T-helper 1 cell treated with Interleukin-12 subunit alpha and Interleukin-12 subunit beta and Interleukin-4 antibody, amounts not matched to agents 30 ng/mL and 1 ng/mL, for 36 hours (primary cell): ENCODE measurements around the gene DHX15. TPM values are rescaled to one million over a fixed set of nuclear protein-coding genes. Genes with fewer than 3 reads are reported as not detected.

Source experiments
- intact Hi-C: fragments of 100-400 bp; cut with micrococcal nuclease; formaldehyde crosslinking; loops from one replicate; pipeline ENCODE4 v1.15.1; 2024
- total RNA-seq: library from RNA; stranded (reverse); gene quantifications from 2 replicates; pipeline ENCODE4 v1.2.3, GENCODE V29; 2022

Gene DHX15
- total RNA-seq, 1 donor from 2014 or later = 191 TPM

DNA sequence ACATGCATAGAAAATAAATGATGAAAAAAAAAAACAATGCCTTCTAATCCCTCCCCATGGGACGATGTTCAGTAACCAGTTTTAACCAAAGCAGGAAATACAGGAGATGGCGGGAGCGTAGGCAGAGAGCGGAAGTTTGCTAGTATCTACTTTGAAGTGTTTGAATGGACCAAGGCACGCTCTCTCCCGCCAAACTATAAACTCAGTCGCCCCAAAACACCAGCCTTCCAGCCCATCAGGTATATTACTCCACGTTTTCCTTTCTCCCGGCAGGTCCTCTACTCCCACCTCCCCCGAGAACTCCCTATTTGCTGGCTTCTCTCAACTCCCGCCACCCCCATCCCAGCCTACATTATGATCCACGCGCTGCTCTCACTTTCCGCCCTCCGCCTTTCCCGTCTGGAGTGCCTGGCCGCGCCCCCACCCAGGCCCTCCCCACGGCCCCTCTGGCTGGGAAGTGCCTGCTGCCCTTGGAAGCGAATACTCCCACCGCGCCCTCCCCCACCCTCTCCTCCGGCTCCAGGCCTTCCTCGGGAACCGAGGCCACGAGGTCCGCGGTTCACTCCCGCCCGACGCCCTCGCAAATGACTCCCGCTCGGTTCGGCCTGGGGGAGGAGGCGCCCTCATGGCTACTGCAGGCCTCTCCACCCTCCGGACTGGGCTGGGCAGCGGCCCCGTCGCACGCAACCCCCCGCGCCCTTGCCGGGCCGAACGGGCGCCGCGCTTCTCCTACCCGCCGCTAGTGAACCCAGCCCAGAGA is 723 bp downstream of the DHX15 start:
- intact Hi-C loops = loop anchor here (1.0 to 5.0 kb wide), 13 partner anchors 9 to 1739 kb away; partner anchors contain the start of genes ANAPC4, RBPJ, SEL1L3 and SEPSECS

DNA sequence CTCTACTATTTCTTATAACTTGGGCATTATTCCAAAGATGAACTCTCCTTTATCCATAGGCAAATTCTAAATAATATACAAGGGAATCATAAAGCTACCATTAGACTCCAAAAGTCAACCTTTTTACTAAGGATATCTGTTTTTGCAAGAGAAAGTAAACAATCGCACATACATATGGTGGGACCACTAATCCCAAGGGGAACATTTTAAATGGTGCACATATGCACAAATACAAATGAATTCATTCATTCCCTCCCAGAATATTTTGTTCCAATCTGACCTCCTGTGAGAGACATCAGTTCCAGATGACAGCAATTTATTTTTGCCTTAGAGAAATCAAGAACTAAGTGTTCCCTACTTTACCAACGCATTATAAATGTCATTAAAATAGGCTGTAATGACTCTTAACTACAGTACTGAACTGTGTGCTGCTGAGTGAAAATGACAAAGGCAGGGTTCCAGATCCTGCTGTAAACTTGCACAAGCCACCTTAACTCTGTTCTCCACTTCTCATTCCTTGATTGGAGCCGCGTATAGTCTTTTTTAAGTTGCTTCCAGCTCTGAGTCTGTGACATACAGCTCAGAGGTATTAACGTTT is 2.0 kb downstream of the DHX15 start:
- intact Hi-C loops = loop anchor here (2.0 to 5.0 kb wide), 5 partner anchors 14 to 1740 kb away; partner anchors contain the start of genes RBPJ and SEL1L3

DNA sequence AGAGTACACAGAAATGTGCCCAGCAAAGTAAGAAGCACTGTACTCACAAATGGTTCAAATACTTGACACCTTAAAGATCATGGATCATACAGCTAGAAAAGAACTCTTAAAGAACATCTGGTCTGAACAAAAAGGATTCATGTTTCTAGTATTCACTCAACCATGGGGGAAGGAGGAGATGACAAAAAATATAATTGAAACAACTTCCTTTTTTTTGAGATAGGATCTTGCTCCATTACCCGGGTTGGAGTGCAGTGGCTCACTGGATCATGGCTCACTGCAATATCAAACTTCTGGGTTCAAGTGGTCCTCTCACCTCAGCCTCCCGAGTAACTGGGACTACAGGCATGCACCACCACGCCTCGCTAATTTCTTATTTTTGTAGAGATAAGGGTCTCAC is 6.0 kb downstream of the DHX15 start:
- intact Hi-C loops = no loop called here

DNA sequence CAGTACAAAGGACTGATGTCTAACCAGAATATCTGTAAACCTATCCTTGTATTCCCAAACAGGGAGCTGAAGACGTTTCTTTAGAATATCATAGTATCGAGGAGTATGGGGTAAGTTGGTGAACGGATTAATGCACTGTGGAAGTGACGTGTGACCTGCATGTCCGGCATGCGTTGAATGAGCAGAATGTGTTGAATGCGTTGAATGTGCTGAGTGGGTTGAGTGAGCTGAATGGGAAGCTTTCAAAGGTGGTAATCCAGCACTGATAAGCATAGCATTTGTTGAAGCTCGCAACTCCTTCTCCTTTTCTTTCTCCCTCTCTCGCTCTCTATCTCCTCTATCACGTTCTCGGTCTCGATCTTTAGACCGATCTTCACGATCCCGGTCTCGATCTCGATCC is 8.1 kb downstream of the DHX15 start:
- intact Hi-C loops = no loop called here

DNA sequence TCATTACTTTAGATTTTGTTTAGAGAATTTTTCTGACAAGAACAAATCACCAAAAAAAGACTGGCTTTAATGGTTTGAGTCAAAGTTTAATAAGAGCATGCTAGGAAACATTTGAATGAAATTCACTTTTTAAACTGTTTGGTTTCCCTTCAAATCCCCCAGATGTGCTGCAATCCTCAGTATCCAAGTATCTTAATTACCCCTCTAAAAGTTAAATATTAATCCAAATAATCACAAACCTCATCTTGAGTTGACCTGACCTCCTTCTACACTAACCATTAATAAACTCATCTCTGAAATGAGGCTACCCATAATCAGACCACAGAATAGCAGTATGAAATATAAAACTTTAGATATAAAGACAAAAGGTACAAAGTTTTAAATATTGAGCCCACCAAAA is 10.1 kb downstream of the DHX15 start:
- intact Hi-C loops = loop anchor here (1.0 kb wide), 1 partner anchor 9 kb away; no protein-coding TSS in a partner anchor

DNA sequence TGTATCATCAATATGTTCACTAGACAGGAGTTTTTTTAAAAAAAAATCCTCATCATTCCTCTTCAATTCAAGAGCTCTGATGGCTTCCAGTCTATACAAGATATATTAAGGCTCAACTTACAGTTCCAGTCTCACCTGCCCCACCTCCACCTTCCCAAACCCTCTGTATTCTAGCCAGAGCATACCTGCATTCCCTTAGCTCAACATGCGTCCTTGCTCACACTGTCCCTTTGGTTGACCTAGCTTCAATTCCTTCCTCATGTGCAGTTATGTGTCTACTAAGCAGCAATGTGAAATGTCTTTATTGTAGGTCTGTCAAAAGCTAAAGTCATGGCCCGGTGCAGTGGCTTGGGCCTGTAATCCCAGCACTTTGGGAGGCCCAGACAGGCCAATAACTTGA is 10.8 kb downstream of the DHX15 start:
- intact Hi-C loops = no loop called here

DNA sequence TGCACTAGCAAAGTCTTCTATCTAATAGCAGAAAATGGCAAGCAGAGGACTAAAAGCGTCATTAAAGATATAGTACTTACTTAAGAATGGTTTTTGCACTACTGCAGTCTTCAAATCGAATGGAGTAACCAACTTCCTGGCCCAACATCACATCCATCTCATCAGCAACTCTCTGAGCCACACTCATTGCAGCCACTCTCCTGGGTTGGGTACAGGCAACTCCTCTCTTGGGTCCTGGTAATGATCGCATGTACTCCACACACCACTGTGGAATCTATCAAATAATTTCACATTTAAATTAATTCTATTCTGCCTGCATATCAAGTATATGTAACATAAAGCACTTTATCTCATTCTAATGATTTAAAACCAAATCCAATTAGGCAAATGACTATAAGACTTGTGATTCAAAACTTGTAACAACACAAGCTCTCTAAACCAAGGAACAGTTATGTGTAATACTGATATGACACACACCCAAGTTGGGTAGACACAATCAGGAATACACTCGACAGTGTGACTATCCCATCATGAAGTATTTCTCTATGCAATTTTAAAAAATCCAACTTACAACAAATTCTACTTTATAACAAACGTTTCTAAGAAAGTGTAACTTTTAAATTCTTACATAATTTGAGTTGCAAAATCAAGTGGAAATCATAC is 13.6 kb downstream of the DHX15 start:
- intact Hi-C loops = loop anchor here (1.0 kb wide), 1 partner anchor 9 kb away; no protein-coding TSS in a partner anchor

DNA sequence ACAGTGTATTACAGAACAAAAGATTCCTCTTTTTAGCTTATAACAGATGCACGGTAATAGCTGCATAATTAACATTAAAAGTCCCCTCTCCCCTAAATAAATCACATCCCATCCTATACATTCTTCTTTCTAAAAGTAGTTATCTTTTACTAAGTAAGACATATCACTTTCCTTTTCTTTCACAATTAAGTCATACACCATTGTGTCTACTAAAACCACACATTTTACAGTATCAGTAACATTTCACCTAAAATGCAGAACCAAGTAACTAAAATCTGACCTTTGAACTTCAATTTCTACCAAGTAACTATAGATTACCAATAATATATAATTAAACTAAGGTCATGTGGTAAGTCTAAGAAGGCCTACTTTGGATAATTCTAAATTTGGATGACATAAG is 14.2 kb downstream of the DHX15 start:
- intact Hi-C loops = no loop called here

DNA sequence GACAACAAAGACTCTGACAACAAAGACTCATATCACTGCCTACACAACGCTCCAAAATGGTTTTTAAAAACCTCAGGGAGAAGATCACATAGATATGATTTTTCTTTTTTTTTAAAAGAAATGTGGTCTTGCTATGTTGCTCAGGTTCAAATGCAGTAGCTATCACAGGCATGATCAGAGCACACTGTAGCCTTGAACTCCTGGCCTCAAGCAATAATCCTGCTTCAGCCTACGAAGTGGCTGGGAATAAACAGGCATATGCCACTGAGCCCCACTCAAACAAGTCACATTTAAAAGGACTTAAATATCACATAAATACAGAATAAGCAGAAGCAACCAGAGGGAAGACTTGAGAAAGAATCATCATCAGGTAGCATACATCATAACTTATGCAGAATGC is 14.7 kb downstream of the DHX15 start:
- intact Hi-C loops = loop anchor here (2.0 kb wide), 1 partner anchor 13 kb away; no protein-coding TSS in a partner anchor

DNA sequence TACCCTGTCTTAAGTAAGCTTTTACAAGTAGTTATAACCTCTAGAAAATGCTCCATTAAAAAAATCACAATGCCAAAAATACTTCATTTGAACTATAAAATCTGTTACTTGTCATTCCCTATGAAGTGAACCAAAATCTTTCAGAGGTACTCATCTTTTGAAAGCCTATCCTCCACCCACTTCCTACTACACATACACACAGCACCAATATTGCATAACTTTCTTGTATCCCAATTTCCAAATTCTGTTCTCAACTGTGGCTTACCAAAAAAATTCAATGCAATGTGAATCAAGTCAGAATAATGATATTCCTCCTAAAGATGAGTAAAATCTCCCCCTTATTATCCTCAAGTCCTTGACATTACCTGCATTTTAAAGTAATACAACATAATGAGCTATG is 15.9 kb downstream of the DHX15 start:
- intact Hi-C loops = loop anchor here (2.0 kb wide), 1 partner anchor 14 kb away; no protein-coding TSS in a partner anchor

DNA sequence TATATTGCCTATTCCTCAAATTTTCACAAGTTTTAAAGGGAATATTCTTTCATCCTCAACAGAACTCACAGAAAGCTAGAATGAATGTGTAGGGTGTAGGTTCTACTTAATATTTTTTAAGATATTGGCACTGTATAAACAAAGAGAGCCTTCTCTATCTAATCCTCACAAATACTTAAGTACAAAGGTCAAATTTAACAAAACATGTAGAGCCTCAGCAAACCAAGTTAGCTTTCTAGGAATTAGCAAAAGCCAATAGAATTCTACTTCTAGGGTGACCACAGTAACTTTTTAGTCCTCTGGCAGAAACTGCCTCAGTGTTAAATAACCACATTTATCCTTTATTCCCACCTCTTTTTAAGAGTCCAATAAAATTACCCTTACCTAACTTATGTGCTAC is 19.3 kb downstream of the DHX15 start:
- intact Hi-C loops = no loop called here

DNA sequence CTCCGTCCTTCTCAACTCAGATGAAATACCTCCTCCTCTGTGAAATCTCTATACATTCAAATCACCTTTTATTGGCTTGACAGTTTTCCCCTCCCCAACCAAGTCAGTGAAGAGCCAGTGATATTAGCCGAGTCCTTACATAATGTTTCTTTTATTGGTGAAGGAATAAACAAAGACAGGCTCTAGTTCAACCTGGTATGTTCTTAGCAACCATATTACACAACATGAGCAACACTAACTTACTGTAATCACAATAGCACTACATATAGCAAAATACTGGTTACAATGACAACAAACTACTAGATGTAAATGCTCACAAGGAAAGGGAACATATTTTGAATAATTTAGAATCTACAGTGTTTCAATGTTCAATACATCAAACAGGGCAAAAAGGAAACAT is 19.9 kb downstream of the DHX15 start:
- intact Hi-C loops = no loop called here

DNA sequence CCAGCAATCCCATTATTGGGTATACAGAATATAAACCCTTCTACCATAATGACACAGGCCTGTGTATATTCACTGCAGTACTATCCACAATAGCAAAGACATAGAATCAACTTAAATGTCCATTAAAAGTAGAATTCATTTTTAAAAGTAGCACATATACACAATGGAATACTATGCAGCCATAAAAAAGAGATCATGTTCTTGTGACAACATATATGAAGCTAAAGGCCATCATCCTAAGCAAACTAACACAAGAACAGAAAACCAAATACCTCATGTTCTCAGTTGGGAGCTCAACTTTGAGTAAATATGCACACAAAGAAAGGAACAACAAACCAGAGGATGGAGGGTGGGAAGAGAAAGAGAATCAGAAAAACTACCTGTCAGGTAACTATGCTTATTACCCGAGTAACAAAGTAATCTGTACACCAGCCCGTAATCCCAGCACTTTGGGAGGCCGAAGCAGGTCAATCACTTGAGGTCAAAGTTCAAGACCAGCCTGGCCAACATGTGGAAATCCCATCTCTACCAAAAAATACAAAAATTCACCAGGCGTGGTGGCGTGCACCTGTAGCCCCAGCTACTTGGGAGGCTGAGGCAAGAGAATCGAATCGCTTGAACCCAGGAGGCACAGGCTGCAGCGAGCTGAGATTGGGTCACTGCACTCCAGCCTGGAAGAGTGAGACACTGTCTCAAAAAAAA is 22.8 kb downstream of the DHX15 start:
- intact Hi-C loops = no loop called here

DNA sequence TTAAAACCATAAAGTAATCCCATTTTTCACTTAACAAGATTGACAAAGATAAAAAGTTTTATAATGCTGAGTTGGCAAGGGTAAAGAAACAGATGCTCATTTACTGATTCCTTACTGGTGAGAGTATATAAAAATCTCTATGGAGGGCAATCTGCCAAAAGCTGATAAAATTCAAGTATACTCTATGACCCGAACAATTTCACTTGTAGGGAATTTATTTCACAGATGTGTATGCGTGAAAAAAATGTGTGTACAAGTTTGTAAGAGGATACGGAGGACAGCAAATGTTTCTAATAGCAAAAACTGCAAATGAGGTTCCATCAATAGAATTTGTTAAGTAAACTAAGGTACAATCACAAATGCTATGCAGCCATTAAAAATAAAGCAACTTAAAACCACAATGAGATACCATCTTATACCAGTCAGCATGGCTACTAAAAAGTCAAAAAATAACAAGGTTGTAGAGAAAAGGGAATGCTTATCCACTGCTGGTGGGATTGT is 23.4 kb downstream of the DHX15 start:
- intact Hi-C loops = no loop called here

DNA sequence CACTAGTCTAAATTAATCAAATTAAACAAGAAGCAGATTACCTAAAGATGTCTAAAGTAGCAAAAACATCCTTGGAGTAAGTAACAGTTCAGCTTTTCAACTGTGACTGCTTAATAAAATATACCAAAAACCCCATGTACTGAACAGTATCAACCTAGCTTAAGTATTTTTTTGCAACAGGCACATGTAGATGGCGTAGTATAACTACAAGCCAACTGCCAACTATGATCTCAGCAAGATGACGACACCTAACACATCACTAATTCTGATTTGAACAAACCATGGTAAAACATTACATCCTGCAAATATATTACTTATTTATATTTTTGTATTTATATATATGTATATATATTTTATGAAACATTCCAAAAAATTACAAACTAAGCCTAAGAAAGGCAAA is 24.5 kb downstream of the DHX15 start:
- intact Hi-C loops = loop anchor here (2.0 kb wide), 1 partner anchor 25 kb away; the partner anchor contains the start of gene DHX15

DNA sequence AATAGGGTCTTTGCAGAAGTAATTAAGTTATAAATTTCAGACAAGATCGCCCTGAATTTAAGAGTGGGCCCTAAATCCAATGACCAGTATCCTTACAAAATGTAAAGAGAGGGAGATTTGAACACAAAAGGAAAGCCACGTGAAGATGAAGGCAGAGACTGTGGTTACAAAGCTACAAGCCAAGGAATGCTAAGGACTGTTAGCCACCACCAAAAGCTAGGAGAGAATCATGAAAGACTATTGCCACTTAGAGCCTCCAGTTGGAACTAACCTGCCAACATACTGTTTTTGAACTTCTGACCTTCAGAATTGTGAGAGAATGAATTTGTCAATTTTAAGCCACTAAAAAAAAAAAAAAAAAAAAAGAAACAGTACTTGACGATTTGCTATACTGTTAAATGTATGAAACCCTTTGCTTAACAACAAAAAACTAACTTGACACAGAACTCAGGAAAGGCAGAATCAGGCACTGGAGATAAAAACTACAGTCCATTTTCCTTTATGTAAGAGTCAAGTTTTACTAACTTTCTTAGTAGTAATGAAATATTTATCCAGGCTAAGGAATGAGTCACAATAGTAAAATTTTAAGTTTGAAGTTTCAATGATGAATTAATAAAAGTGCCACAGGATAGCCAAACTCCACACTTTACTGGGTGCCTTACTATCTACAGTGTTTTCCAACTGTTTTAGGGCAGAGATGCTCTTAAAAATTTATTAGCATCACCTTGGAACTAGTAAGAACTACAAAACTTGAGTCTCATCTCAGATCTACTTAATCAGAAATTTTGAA is 25.1 kb downstream of the DHX15 start:
- intact Hi-C loops = loop anchor here (2.0 kb wide), 1 partner anchor 26 kb away; the partner anchor contains the start of gene DHX15

DNA sequence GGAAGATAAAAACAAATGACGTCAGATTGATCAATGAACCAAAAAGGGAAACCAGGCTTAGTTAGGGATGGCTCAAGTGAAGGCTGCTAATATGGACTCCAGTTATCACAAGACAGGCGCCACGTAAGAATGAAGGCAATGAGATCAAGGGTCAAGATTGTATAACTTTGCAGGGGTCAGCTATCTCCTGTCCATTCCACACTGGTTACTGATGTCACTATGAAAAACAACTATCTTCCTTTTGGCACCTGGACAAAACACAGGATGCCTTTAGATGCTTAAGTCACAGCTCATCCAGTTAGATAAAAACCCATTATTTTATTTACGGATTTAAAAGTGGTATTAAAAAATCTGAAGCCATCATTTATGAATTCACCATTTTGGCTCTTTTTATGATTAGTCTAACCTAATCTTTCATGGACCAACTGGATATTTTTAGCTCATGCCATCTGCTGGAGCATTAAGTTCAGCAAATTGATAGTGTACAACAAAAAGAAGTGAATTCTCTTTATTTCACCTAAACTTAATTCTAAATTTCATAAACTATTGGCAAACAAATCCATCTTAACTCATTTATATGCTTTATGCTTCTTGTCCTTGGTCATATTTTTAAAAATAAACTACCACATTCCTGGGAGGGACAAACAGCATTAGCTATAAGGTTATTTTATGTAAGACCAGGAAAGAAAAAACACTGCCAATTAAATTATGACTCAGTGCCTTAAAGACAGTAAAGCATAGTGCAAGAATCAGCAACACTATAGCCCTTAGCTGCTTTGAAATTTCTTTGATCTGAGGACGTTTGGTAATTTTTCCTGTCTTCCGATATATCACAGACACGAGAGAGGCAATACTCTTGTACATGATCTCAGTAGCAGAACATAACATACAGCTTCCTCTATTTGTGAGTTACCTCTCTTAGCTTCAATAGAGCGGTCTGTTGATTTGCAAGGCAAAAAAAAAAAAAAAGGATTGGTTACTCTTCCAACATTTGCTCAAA is 27.0 kb downstream of the DHX15 start:
- intact Hi-C loops = loop anchor here (2.0 kb wide), 2 partner anchors 19 to 27 kb away; partner anchors contain the start of gene DHX15

DNA sequence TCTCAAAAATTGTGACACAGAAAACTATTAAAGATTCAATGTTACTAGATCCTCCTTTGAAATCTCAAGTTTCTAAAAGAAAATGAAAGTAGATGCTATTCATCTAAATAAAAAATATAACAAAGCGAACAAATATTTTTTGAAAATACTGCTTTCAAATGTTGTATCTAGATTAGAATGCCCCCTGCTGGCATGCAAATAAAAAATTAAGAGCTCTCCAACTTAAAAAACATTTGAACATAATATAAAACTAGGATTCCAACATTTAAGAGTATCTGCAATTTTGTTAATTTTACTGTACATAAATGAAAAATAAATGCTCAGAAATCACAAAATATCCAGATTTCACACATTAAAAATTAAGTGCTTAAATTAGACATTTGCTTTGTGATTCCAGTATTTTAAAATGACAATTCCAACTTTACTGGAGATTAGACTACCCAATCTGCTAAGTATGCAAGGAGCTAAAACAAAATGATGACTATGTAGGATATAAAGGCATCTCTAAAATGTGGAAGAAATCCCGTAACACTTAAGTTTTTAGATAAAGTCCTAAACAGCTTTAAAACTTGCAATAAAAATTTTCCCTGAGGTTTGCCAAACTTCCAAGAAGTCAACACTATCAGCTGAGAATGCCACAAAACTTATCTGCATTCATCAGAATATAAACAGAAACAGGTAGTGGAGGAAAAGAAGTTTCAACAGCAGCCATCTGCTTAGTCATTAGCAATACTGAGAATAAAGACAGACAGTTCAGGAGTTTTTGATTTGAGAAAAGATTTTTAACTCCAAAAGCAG is 32.7 kb downstream of the DHX15 start:
- intact Hi-C loops = no loop called here
